ENCODE data around the gene ZBTB32. TPM values are rescaled to one million over a fixed set of nuclear protein-coding genes. Genes with fewer than 3 reads are reported as not detected.
A peak's percentile ranks its signal among the peaks of the same experiment; 100 is the strongest.

Gene ZBTB32
- total RNA-seq, 1 experiment from 2014 or later, result not detected

DNA sequence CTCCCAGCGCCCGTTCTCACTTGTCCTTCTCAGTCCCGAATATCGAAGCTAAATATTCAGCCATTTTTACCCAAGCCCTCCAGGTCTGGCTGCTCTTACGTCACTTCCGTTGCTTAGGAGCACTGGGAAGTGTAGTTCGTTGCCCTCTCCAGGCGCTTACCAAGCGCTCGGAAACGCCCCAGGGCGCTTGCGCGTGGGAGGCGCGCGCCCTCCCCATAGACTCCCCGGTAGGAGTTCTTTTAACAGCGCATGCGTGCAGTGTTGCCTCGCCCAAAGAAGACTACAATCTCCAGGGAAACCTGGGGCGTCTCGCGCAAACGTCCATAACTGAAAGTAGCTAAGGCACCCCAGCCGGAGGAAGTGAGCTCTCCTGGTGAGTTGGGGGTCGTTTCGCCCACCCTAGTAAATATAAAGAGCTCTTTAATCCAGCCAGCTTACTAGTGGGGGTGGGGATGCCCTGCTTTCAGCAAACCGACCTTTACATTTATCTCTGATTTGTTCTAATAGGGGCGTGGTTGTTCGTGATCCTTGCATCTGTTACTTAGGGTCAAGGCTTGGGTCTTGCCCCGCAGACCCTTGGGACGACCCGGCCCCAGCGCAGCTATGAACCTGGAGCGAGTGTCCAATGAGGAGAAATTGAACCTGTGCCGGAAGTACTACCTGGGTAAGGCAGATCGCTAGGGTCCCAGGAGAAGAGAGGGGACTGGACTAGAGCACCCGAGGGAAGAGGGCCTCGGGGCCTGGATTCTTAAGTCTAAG lies 41.1 kb downstream of the ZBTB32 start, which contains the start of the genes PSENEN and U2AF1L4:
PSENEN (plus strand) TSS at position 324 of the 759 bp plus-strand sequence; CDS start at position 604, 280 bp downstream.
U2AF1L4 (minus strand) TSS at position 91 of the 759 bp plus-strand sequence; CDS start at position 64, 27 bp downstream.
- no peaks in the 10 kb centered on the region for H4K20me1 ChIP-seq (ENCODE audit: insufficient read depth)
- H3K9me3 ChIP-seq (ENCODE audit: insufficient read depth, low read depth), result no peaks in the 10 kb centered on the region
- no peaks in the 10 kb centered on the region for H3K27me3 ChIP-seq (ENCODE audit: insufficient read depth, low read depth)
- peak within 1 kb of the TSS; percentile 94 for H3K4me2 ChIP-seq
- CTCF ChIA-PET, result interaction anchor here (0.6 kb wide), 1 partner anchor 232 kb away, joined by 9 read pairs; the partner anchor contains the start of gene DMKN
- peak; percentile 96 to 98 for DNase-seq
- intact Hi-C loops (cut with micrococcal nuclease; ENCODE audit: unreplicated experiment), result loop anchor here (2.0 to 10.0 kb wide), 3 partner anchors 29 to 249 kb away; partner anchors contain the start of genes HCST, NFKBID, SDHAF1 and TYROBP
- no peaks in the 10 kb centered on the region for H3K36me3 ChIP-seq (ENCODE audit: low read depth)
- BruUV-seq (replicated peaks), result TSS peak; percentile 64
- POLR2A ChIA-PET (ENCODE audit: unreplicated experiment), result interaction anchor here (0.5 to 0.7 kb wide), 6 partner anchors 90 to 970 kb away, joined by 3 to 27 read pairs (median 4); partner anchors contain the start of gene NFKBID
- H3K27ac ChIP-seq, result peak within 1 kb of the TSS; percentile 95
- peaks cover 19% of the 10 kb centered on the region for H3F3A ChIP-seq (ENCODE audit: insufficient read depth, low read depth)
- H2AFZ ChIP-seq, result peak within 1 kb of the TSS; percentile 95
- peaks cover 29% of the 10 kb centered on the region for H3K79me2 ChIP-seq (ENCODE audit: low read depth)
- no peaks in the 10 kb centered on the region for H3K9me2 ChIP-seq (ENCODE audit: insufficient read depth)
- H3K4me1 ChIP-seq (replicated peaks; ENCODE audit: insufficient read depth), result peaks cover 38% of the 10 kb centered on the region
- TF ChIP-seq EZH2 (IDR thresholded peaks at IDR 0.05; ENCODE audit: low read depth), result no peak
- TF ChIP-seq, protein P1, sequence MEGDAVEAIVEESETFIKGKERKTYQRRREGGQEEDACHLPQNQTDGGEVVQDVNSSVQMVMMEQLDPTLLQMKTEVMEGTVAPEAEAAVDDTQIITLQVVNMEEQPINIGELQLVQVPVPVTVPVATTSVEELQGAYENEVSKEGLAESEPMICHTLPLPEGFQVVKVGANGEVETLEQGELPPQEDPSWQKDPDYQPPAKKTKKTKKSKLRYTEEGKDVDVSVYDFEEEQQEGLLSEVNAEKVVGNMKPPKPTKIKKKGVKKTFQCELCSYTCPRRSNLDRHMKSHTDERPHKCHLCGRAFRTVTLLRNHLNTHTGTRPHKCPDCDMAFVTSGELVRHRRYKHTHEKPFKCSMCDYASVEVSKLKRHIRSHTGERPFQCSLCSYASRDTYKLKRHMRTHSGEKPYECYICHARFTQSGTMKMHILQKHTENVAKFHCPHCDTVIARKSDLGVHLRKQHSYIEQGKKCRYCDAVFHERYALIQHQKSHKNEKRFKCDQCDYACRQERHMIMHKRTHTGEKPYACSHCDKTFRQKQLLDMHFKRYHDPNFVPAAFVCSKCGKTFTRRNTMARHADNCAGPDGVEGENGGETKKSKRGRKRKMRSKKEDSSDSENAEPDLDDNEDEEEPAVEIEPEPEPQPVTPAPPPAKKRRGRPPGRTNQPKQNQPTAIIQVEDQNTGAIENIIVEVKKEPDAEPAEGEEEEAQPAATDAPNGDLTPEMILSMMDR (conservative IDR thresholded peaks at IDR 0.05), result no peak
- H3K4me3 ChIP-seq, result peak within 1 kb of the TSS; percentile 97

DNA sequence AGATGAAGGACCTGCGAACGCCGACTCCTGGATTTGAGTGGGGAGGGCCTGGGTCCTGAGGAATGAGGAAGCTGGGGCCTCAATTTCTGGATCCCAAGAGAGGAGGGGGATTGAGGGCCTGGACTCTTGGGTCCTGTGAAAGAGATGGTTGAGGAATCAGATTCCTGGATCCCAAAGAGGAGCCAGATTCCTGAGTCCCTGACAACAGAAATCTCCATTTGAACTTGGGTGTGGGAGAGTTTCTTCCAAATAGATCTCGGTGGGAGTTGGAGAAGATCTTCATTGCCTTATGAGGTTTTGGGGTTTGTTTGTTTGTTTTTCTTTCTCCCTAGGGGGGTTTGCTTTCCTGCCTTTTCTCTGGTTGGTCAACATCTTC lies 41.7 kb downstream of the ZBTB32 start:
- Histone ChIP-seq H3K27me3 (ENCODE audit: insufficient read depth, low read depth) (no peaks in the 10 kb centered on the region), H2AFZ (peak overlapping the region; percentile 89), H3K27ac (peak overlapping the region; percentile 35; the same call in 1 of the 2 replicates), H3K9me2 (ENCODE audit: insufficient read depth) (no peaks in the 10 kb centered on the region), H3K79me2 (ENCODE audit: low read depth) (peaks cover 29% of the 10 kb centered on the region), H3K4me3 (peak overlapping the region; percentile 97), H3K36me3 (ENCODE audit: low read depth) (no peaks in the 10 kb centered on the region), H3K4me1 (replicated peaks; ENCODE audit: insufficient read depth) (peaks cover 36% of the 10 kb centered on the region), H3K9me3 (ENCODE audit: insufficient read depth, low read depth) (no peaks in the 10 kb centered on the region), H3F3A (ENCODE audit: insufficient read depth, low read depth) (peaks cover 19% of the 10 kb centered on the region), H4K20me1 (ENCODE audit: insufficient read depth) (no peaks in the 10 kb centered on the region), H3K4me2 (peak overlapping the region; percentile 94)
- ChIA-PET CTCF (interaction anchor here (0.6 kb wide), 1 partner anchor 233 kb away, joined by 9 read pairs; the partner anchor contains the start of gene DMKN), POLR2A (ENCODE audit: unreplicated experiment) (interaction anchor here (0.6 kb wide), 2 partner anchors 433 to 969 kb away, joined by 3 to 4 read pairs; no protein-coding TSS in a partner anchor)
- no peak for DNase-seq
- TF ChIP-seq, protein P1 (conservative IDR thresholded peaks at IDR 0.05), result no peak
- no peak for TF ChIP-seq EZH2 (IDR thresholded peaks at IDR 0.05; ENCODE audit: low read depth)
- intact Hi-C loops (cut with micrococcal nuclease; ENCODE audit: unreplicated experiment), result loop anchor here (10.0 kb wide), 2 partner anchors 159 to 249 kb away; partner anchors contain the start of genes HCST, NFKBID, SDHAF1 and TYROBP
- BruUV-seq (replicated peaks), result no TSS peak

DNA sequence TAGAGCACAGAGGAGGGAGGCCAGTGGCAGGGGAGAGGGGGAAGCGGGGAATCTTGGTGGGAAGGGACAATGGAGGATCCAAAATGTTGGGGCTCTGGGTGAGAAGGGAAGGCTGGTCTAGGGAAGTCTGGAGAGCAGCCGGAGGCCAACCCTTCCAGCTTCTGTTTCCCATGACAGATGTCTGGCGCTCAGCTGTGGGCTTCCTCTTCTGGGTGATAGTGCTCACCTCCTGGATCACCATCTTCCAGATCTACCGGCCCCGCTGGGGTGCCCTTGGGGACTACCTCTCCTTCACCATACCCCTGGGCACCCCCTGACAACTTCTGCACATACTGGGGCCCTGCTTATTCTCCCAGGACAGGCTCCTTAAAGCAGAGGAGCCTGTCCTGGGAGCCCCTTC lies 42.2 kb downstream of the ZBTB32 start:
- Histone ChIP-seq H3K36me3 (ENCODE audit: low read depth) (no peaks in the 10 kb centered on the region), H3K9me2 (ENCODE audit: insufficient read depth) (no peaks in the 10 kb centered on the region), H3K79me2 (ENCODE audit: low read depth) (peaks cover 29% of the 10 kb centered on the region), H3F3A (ENCODE audit: insufficient read depth, low read depth) (peaks cover 19% of the 10 kb centered on the region), H2AFZ (no peak overlapping the region), H3K4me2 (peak overlapping the region; percentile 94), H3K9me3 (ENCODE audit: insufficient read depth, low read depth) (no peaks in the 10 kb centered on the region), H3K27ac (no peak overlapping the region), H3K4me1 (replicated peaks; ENCODE audit: insufficient read depth) (peaks cover 36% of the 10 kb centered on the region), H3K4me3 (peak overlapping the region; percentile 97; the same call in 1 of the 2 replicates), H3K27me3 (ENCODE audit: insufficient read depth, low read depth) (no peaks in the 10 kb centered on the region), H4K20me1 (ENCODE audit: insufficient read depth) (no peaks in the 10 kb centered on the region)
- POLR2A ChIA-PET (ENCODE audit: unreplicated experiment), result interaction anchor here (0.7 kb wide), 1 partner anchor 11 kb away, joined by 25 read pairs; the partner anchor contains the start of gene PROSER3
- TF ChIP-seq, protein P1 (conservative IDR thresholded peaks at IDR 0.05), result no peak
- TF ChIP-seq EZH2 (IDR thresholded peaks at IDR 0.05; ENCODE audit: low read depth), result no peak
- CTCF ChIA-PET, result no interaction called here
- intact Hi-C loops (cut with micrococcal nuclease; ENCODE audit: unreplicated experiment), result loop anchor here (10.0 kb wide), 2 partner anchors 158 to 248 kb away; partner anchors contain the start of genes HCST, NFKBID, SDHAF1 and TYROBP
- DNase-seq, result no peak
- no TSS peak for BruUV-seq (replicated peaks)
